Thoracic aorta (tissue), 2 donors: Measurements from ENCODE around the gene ACAA1. TPM values are rescaled to one million over a fixed set of nuclear protein-coding genes. Genes with fewer than 3 reads are reported as not detected.
"Not testable (repeated sequence)": the region's sequence is repeated elsewhere in the genome, so short reads cannot be mapped to it uniquely, and the experiment has no call there.

Source experiments
- ATAC-seq: fragments of 150-250 bp; one replicate; pipeline ENCODE4 v1.8.0; 2017; ENCODE audit warnings: low read depth; ENCODE audit not compliant: insufficient number of reproducible peaks, low FRiP score
- DNase-seq: peaks from one replicate; pipeline ENCODE4 v3.0.0-alpha.2; 2020; ENCODE audit warnings: low spot score
- H3K27ac ChIP-seq, 2 donors: fragments of 200-600 bp; sonication (generic); 1 replicate in 1 of 2; 2 replicates in 1 of 2; pipeline ENCODE4 v1.5.1; 2016; ENCODE audit warnings: mild to moderate bottlenecking in 2 of 2, moderate library complexity in 2 of 2
- H3K27me3 ChIP-seq: fragments of 200-600 bp; sonication (generic); replicated peaks from 2 replicates; pipeline ENCODE4 v1.6.0; 2016; ENCODE audit warnings: mild to moderate bottlenecking; ENCODE audit not compliant: insufficient read depth
- H3K36me3 ChIP-seq: fragments of 200-600 bp; sonication (generic); one replicate; pipeline ENCODE4 v1.5.1; 2016
- H3K4me1 ChIP-seq, 2 donors: fragments of 200-600 bp; sonication (generic); 1 replicate in 1 of 2; 2 replicates in 1 of 2; pipeline versions ENCODE4 v1.5.1 to v1.6.0; 2016; ENCODE audit warnings: low read depth in 2 of 2, mild to moderate bottlenecking in 1 of 2; ENCODE audit not compliant: control insufficient read depth in 1 of 2
- H3K4me3 ChIP-seq: fragments of 200-600 bp; sonication (generic); 2 replicates; pipeline ENCODE4 v1.5.1; 2016; ENCODE audit warnings: mild to moderate bottlenecking
- H3K9me3 ChIP-seq: fragments of 200-600 bp; sonication (generic); 2 replicates; pipeline ENCODE4 v1.5.1; 2016
- total RNA-seq, 2 donors: library from RNA; depleted of rRNA; stranded (reverse); fragments of >200 nt; gene quantifications; one replicate each; pipeline versions ENCODE4 v1.1.0 to v1.2.3, GENCODE V29; 2016
- TF ChIP-seq, protein P1 (sequence below): fragments of 200-600 bp; sonication (generic); IDR thresholded peaks from one replicate; pipeline ENCODE4 v1.5.1; 2019; ENCODE audit warnings: antibody characterized with exemption

The ACAA1 gene
- total RNA-seq, 2 donors from 2014 or later = 34.8 to 37.6 TPM

DNA sequence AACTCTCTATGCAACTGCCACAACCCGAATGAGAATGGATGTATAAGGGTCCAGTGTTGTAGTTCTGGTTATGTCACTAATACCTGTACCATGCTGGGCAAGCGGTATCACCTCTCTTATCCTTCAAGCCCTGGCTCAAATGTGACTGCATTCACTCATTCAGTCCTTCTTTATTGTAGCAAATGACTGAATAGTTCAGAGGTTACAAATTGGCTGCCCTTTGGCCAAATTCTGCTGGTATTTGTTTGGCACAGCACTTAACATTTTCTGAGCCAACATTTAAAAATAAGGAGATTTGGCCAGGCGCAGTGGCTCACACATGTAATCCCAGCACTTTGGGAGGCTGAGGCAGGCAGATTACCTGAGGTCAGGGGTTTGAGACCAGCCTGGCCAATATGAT lies 50.4 kb downstream of the ACAA1 start:
- peaks cover 4% of the 10 kb centered on the region for H3K9me3 ChIP-seq
- ATAC-seq = no peak
- no peaks in the 10 kb centered on the region for H3K27me3 ChIP-seq
- H3K27ac ChIP-seq = no peak overlapping the region
- H3K36me3 ChIP-seq = no peaks in the 10 kb centered on the region
- TF ChIP-seq, protein P1, sequence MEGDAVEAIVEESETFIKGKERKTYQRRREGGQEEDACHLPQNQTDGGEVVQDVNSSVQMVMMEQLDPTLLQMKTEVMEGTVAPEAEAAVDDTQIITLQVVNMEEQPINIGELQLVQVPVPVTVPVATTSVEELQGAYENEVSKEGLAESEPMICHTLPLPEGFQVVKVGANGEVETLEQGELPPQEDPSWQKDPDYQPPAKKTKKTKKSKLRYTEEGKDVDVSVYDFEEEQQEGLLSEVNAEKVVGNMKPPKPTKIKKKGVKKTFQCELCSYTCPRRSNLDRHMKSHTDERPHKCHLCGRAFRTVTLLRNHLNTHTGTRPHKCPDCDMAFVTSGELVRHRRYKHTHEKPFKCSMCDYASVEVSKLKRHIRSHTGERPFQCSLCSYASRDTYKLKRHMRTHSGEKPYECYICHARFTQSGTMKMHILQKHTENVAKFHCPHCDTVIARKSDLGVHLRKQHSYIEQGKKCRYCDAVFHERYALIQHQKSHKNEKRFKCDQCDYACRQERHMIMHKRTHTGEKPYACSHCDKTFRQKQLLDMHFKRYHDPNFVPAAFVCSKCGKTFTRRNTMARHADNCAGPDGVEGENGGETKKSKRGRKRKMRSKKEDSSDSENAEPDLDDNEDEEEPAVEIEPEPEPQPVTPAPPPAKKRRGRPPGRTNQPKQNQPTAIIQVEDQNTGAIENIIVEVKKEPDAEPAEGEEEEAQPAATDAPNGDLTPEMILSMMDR = no peak
- no peak overlapping the region for H3K4me3 ChIP-seq
- H3K4me1 ChIP-seq = no peaks in the 10 kb centered on the region
- no peak for DNase-seq

DNA sequence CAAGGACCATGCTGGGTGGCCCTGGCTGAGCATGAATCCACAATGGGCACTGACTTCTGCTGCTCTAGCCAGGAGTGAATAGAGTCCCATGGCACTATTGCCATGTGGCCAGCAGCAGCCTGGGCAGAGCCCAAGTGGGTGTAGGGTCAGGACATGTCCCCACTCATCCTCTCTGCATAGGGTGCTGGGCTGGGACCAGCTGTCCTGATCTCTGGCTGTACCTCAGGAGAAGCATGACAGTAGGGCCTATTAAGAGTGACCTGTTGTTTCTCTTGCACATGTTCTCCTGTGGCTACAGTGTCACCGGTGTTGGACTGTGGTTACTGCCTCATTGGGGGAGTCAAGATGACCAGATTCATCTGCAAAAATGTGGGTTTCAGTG lies 51.0 kb downstream of the ACAA1 start:
- DNase-seq = no peak
- no peaks in the 10 kb centered on the region for H3K36me3 ChIP-seq
- H3K4me1 ChIP-seq = no peaks in the 10 kb centered on the region
- H3K27me3 ChIP-seq = no peaks in the 10 kb centered on the region
- peaks cover 4% of the 10 kb centered on the region for H3K9me3 ChIP-seq
- H3K4me3 ChIP-seq = no peak overlapping the region
- TF ChIP-seq, protein P1 = no peak
- no peak overlapping the region for H3K27ac ChIP-seq
- ATAC-seq = no peak

DNA sequence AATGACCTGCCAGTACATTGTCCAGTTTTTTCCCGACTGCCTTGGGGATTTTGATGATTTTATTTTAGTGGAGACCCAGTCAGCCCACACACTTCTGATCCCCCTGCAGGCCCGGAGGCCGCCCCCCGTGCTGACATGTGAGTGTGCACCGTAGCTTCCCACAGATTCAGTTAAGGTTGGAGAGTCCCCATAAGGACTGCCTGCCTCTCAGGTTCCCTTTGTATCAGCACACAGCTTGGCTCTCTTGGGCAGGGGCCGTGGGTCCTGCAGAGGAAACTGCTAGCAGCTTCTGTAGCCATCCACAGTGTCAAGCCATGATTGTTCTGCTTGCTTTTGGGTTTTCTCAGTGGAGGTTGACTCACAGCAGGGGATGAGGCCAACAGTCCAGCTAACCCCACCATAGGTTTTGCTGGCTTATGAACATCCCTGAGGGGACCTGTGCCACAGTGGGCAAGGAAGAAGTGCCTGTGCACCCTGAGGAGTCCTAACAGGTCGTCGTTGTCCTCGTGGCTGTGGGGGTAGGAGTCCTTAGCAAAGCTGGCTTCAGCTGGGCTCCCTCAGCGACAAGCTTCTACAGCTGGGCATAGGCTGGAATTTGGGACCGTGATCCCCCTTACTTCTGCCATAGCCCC lies 51.5 kb downstream of the ACAA1 start:
- Histone ChIP-seq H3K36me3 (no peaks in the 10 kb centered on the region), H3K4me3 (no peak overlapping the region), H3K27me3 (no peaks in the 10 kb centered on the region), H3K27ac (no peak overlapping the region), H3K4me1 (no peaks in the 10 kb centered on the region), H3K9me3 (peaks cover 4% of the 10 kb centered on the region)
- TF ChIP-seq, protein P1 = no peak
- no peak for ATAC-seq
- DNase-seq = no peak

DNA sequence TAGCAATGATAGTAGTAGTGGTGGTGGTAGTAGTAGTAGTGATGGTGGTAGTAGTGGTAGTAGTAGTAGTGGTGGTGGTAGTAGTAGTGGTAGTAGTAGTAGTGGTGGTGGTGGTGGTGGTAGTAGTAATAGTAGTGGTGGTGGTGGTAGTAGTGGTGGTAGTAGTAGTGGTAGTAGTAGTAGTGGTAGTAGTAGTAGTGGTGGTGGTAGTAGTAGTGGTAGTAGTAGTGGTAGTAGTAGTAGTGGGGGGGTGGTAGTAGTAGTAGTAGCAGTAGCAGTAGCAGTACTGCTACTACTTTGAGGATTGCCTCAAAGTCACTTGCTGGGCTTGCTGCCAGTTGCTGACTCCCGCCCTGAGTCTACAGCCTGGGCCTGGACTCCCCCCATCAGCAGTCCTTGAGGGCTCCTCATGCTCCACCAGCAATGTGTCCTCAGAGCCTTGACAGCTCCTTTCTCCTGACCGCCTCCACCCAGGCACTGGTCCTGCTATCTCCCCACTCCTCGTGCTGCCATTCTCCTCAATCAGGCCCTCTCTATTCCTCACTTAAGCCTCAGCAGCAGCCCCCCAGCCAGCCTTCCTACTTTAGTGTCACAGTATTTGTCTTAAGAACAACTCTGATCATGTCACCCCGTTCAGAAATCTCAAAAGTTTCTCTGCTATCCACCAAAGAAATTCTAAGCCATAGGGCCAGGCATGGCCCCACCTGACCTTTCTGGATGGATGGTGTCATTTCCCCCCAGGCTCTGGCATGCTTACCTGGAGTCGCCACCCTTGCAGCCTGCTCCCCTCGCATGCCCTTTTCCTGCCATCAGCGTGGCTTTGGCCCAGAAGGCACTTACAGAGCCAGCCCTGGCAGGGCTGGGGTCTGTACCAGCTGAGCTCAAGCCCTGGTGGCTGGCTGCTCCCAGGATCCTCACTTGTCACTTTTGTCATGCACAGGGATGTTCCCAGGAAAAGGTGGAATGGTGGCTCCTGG lies 52.3 kb downstream of the ACAA1 start:
- Histone ChIP-seq H3K27me3 (no peaks in the 10 kb centered on the region), H3K4me1 (no peaks in the 10 kb centered on the region), H3K9me3 (peaks cover 4% of the 10 kb centered on the region), H3K36me3 (no peaks in the 10 kb centered on the region), H3K27ac (peak overlapping the region in 1 of 2 donors; percentile 10), H3K4me3 (no peak overlapping the region)
- DNase-seq (no peak), ATAC-seq (peak; percentile 60)
- TF ChIP-seq, protein P1 = no peak

DNA sequence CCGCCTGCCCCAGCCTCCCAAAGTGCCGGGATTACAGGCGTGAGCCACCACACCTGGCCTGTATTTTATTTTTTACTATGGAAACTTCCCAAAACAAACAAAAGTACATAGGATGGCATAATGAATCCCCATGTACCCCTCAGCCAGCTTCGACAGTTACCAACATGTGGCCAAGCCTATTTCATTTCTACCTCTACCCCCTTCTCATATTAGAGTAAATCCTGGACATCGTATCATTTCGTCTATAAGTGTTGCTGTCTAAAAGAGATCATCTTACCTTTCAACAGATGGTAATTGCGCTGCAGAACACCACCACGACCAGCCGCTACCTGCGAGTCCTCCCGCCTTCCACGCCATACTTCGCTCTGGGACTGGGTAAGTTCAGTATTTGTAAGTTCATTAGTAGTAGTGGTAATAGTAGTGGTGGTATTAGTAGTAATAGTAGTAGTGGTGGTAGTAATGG lies 53.0 kb downstream of the ACAA1 start:
- H3K9me3 ChIP-seq = peaks cover 4% of the 10 kb centered on the region
- H3K36me3 ChIP-seq = no peaks in the 10 kb centered on the region
- H3K27me3 ChIP-seq = no peaks in the 10 kb centered on the region
- H3K27ac ChIP-seq = no peak overlapping the region
- H3K4me1 ChIP-seq = no peaks in the 10 kb centered on the region
- DNase-seq = no peak
- no peak overlapping the region for H3K4me3 ChIP-seq
- ATAC-seq = no peak
- TF ChIP-seq, protein P1 = no peak

DNA sequence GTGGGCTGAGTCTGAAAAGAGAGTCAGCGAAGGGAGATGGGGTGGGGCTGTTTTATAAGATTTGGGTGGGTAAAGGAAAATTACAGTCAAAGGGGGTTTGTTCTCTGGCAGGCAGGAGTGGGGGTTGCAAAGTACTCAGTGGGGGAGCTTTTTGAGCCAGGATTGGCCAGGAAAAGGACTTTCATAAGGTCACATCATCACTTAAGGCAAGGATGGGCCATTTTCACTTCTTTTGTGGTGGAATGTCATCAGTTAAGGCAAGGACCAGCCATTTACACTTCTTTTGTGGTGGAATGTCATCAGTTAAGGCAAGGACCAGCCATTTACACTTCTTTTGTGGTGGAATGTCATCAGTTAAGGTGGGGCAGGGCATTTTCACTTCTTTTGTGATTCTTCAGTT lies 53.7 kb downstream of the ACAA1 start:
- not testable (repeated sequence) for H3K9me3 ChIP-seq, DNase-seq, ATAC-seq, H3K36me3 ChIP-seq, H3K27me3 ChIP-seq, H3K27ac ChIP-seq, H3K4me1 ChIP-seq, H3K4me3 ChIP-seq

DNA sequence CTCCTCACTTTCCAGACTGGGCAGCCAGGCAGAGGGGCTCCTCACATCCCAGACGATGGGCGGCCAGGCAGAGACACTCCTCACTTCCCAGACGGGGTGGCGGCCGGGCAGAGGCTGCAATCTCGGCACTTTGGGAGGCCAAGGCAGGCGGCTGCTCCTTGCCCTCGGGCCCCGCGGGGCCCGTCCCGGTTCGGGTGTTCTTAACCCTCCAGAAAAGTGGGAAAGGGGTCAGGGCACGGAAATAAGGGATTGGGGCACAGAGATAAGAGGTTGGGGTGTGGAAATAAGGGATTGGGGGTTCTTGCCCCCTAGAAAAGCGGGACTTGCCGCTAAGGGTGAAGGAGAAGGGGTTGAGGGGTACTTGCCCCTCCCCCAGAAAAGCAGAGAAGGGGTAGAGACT lies 54.6 kb downstream of the ACAA1 start:
- H3K9me3 ChIP-seq, H3K27ac ChIP-seq, H3K27me3 ChIP-seq, H3K4me3 ChIP-seq, H3K36me3 ChIP-seq, H3K4me1 ChIP-seq, ATAC-seq, DNase-seq: not testable (repeated sequence)
